WI38 (cell line): ENCODE data around the gene ZNF341.

Experiments
- H3K4me3 ChIP-seq: 2 replicates; pipeline ENCODE4 v1.5.1; 2011; ENCODE audit warnings: low read depth, mild to moderate bottlenecking, control low read depth, low read length
- CTCF ChIP-seq: IDR thresholded peaks from 2 replicates; pipeline ENCODE4 v1.5.1; 2012; ENCODE audit warnings: low read depth, mild to moderate bottlenecking, control low read depth, low read length

ZNF341 gene

GRCh38 chr20:33687993-33688937 lies 43.5 kb upstream of the ZNF341 start:
- no peak overlapping the region for H3K4me3 ChIP-seq
- no peak for TF ChIP-seq CTCF

GRCh38 chr20:33688938-33689424 lies 42.8 kb upstream of the ZNF341 start:
- no peak overlapping the region for H3K4me3 ChIP-seq
- TF ChIP-seq CTCF = no peak

- no peak overlapping the region for H3K4me3 ChIP-seq
- no peak for TF ChIP-seq CTCF
Observed at GRCh38 chr20:33689493-33689892, 42.3 kb upstream of the ZNF341 start.

- no peak for TF ChIP-seq CTCF
- H3K4me3 ChIP-seq = no peak overlapping the region
Observed at GRCh38 chr20:33689973-33690372, 41.8 kb upstream of the ZNF341 start.

GRCh38 chr20:33693289-33693688 lies 38.5 kb upstream of the ZNF341 start:
- H3K4me3 ChIP-seq = no peak overlapping the region
- no peak for TF ChIP-seq CTCF

GRCh38 chr20:33693741-33694638 lies 37.8 kb upstream of the ZNF341 start:
- no peak for TF ChIP-seq CTCF
- no peak overlapping the region for H3K4me3 ChIP-seq
